Glutamatergic neuron (in vitro differentiated cells): ENCODE data around the gene ABTB2. TPM values are rescaled to one million over a fixed set of nuclear protein-coding genes. Genes with fewer than 3 reads are reported as not detected.

Experiments used
- DNase-seq: peaks from one replicate; pipeline ENCODE4 v3.0.0; 2022
- H3K27ac Mint-ChIP-seq: one replicate; pipeline ENCODE4 v1.8.0; 2020; ENCODE audit warnings: mild to moderate bottlenecking, mixed read lengths, inconsistent platforms; ENCODE audit not compliant: unreplicated experiment
- H3K27me3 Mint-ChIP-seq: one replicate; pipeline ENCODE4 v1.8.0; 2020; ENCODE audit warnings: mild to moderate bottlenecking, moderate library complexity, mixed read lengths, inconsistent platforms; ENCODE audit not compliant: unreplicated experiment
- H3K36me3 Mint-ChIP-seq: one replicate; pipeline ENCODE4 v1.8.0; 2020; ENCODE audit warnings: mild to moderate bottlenecking, mixed read lengths, inconsistent platforms; ENCODE audit not compliant: unreplicated experiment
- H3K4me1 Mint-ChIP-seq: one replicate; pipeline ENCODE4 v1.8.0; 2020; ENCODE audit warnings: mild to moderate bottlenecking, low read depth, mixed read lengths, inconsistent platforms; ENCODE audit not compliant: unreplicated experiment
- H3K4me3 Mint-ChIP-seq: one replicate; pipeline ENCODE4 v1.8.0; 2020; ENCODE audit warnings: mild to moderate bottlenecking, mixed read lengths, inconsistent platforms; ENCODE audit not compliant: unreplicated experiment
- H3K9me3 Mint-ChIP-seq: one replicate; pipeline ENCODE4 v1.8.0; 2020; ENCODE audit warnings: mild to moderate bottlenecking, moderate library complexity, mixed read lengths, inconsistent platforms; ENCODE audit not compliant: unreplicated experiment
- total RNA-seq: library from RNA; stranded (reverse); fragmentation: NEBNext Ultra II Directional; extraction: Animal tissue kit (Norgen Biotek cat#: 25700); gene quantifications from one replicate; pipeline ENCODE4 v1.2.1, GENCODE V29; 2021; ENCODE audit not compliant: unreplicated experiment
- TF ChIP-seq, protein P1 (sequence below): fragments of 200-600 bp; sonication (generic); IDR thresholded peaks from one replicate; pipeline ENCODE4 v1.5.0; 2021; ENCODE audit not compliant: partially characterized antibody, unreplicated experiment

ABTB2 gene
- total RNA-seq, 1 donor from 2014 or later = 9.3 TPM

DNA sequence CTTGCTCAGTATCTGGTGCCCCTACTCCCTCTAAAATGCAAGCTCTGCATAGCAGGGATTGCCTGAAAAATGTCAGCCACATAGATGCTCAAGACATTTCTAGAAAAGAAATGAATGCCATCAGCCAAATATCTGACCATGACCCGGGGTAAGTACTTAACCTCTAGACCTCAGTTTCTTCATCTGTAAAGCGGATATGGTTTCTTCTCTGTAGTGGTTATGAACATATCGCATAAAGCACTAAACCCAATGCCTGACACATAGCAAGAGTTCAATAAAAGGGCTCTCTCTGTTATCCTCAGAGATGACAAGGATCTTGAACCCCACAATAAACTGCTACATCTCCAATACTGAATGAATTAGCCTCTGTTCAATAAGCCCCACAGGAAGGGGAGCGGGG is 122.6 kb downstream of the ABTB2 start:
- no peaks in the 10 kb centered on the region for H3K27me3 Mint-ChIP-seq
- peaks cover 22% of the 10 kb centered on the region for H3K4me1 Mint-ChIP-seq
- peaks cover 1% of the 10 kb centered on the region for H3K9me3 Mint-ChIP-seq
- TF ChIP-seq, protein P1, sequence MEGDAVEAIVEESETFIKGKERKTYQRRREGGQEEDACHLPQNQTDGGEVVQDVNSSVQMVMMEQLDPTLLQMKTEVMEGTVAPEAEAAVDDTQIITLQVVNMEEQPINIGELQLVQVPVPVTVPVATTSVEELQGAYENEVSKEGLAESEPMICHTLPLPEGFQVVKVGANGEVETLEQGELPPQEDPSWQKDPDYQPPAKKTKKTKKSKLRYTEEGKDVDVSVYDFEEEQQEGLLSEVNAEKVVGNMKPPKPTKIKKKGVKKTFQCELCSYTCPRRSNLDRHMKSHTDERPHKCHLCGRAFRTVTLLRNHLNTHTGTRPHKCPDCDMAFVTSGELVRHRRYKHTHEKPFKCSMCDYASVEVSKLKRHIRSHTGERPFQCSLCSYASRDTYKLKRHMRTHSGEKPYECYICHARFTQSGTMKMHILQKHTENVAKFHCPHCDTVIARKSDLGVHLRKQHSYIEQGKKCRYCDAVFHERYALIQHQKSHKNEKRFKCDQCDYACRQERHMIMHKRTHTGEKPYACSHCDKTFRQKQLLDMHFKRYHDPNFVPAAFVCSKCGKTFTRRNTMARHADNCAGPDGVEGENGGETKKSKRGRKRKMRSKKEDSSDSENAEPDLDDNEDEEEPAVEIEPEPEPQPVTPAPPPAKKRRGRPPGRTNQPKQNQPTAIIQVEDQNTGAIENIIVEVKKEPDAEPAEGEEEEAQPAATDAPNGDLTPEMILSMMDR = no peak
- no peak overlapping the region for H3K27ac Mint-ChIP-seq
- no peak overlapping the region for H3K4me3 Mint-ChIP-seq
- no peaks in the 10 kb centered on the region for H3K36me3 Mint-ChIP-seq
- DNase-seq = no peak

DNA sequence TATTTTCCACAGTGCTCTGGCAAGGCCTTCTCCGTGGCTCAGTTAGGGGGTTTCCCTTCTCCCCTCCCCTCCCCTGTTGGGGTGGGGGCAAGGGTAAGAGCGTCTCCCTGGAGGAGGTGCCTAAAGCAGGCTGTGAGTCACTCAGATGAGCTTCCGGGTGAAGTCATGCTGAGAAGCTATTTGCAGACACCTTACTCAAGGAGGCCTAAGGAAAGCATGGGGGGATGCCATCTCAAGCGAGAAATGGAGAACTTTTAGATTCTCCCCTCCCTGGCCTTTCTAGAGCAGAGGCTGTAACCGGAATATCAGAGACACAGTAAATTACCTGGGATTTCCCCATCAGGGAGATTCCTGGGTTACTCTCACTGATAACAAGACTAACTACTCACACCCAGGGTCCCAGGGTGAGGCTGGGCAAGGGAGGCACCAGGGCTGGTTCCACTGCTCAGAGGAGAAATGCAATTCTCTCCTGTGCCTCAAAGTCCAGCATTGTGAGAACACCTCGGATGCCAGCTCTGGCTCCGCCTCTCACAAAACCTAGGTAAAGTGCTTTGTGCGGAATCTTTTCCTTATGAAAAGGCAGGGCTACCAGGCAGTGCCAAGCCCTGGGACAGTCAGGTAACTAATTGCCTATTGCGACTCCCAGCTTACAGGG is 123.6 kb downstream of the ABTB2 start:
- TF ChIP-seq, protein P1 = no peak
- Mint-ChIP-seq H3K27me3 (no peaks in the 10 kb centered on the region), H3K4me1 (peaks cover 17% of the 10 kb centered on the region), H3K27ac (no peak overlapping the region), H3K4me3 (no peak overlapping the region), H3K9me3 (peaks cover 1% of the 10 kb centered on the region), H3K36me3 (no peaks in the 10 kb centered on the region)
- DNase-seq = no peak

DNA sequence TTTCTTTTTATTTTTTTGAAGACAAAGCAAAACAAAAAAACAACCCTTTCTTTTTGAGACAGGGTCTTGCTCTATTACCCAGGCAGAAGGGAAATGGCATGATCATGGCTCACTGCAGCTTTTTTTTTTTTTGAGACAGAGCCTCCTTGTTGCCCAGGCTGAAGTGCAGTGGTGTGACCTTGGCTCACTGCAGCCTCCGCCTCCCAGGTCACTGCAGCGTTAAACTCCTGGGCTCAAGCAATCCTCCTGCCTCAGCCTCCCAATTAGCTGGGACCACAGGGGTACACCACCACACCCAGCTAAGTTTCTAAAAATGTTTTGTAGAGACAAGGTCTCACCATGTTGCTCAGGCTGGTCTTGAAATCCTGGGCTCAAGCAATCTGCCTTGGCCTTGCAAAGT is 124.6 kb downstream of the ABTB2 start:
- Mint-ChIP-seq H3K27ac (no peak overlapping the region), H3K9me3 (peaks cover 1% of the 10 kb centered on the region)

DNA sequence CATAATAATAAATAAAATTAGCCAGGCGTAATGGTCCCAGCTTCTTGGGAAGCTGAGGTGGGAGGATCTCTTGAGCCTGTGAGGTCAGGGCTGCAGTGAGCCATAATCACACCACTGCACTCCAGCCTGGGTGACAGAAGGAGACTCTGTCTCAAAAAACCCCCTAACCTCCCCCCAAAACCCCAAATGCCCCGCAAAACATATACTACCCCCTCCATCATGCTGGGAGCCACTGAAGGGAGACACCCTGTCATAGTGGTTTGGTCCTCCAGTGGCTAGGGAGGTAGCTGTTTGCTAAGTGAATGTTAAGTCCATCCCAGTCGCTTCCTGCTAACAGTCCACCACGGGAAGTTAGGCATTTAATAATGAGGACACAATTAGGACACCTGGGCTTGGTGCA is 125.0 kb downstream of the ABTB2 start:
- H3K9me3 Mint-ChIP-seq = peaks cover 1% of the 10 kb centered on the region
- DNase-seq = no peak
- no peak overlapping the region for H3K27ac Mint-ChIP-seq
- TF ChIP-seq, protein P1 = no peak
- H3K36me3 Mint-ChIP-seq = no peaks in the 10 kb centered on the region
- H3K4me1 Mint-ChIP-seq = peaks cover 17% of the 10 kb centered on the region
- H3K4me3 Mint-ChIP-seq = no peak overlapping the region
- H3K27me3 Mint-ChIP-seq = no peaks in the 10 kb centered on the region

More for the DNA sequence above, 124.6 kb downstream of the ABTB2 start:
- TF ChIP-seq, protein P1 = no peak
- no peak for DNase-seq
- Mint-ChIP-seq H3K36me3 (no peaks in the 10 kb centered on the region), H3K4me3 (no peak overlapping the region), H3K4me1 (peaks cover 17% of the 10 kb centered on the region), H3K27me3 (no peaks in the 10 kb centered on the region)

DNA sequence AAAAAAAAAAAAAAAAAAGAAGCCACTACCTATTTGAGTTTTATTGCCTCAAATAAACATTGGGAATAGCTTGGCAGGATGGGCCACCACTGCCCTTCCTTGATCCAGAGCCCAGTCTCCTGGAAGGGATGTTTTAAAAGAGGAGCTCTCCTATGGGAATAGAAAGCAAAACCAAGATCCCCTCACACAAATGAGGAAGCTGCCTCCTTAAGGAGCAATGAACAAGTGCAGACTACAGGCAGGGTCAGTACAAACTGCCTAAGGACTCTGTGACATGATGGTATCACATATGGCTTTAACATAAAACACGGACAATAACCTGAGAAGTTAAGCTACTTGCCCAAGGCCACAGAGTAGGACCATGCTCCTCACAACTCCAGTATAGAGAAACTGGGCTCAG is 131.6 kb downstream of the ABTB2 start:
- Mint-ChIP-seq H3K9me3 (no peaks in the 10 kb centered on the region), H3K27ac (no peak overlapping the region), H3K4me1 (peaks cover 9% of the 10 kb centered on the region), H3K4me3 (no peak overlapping the region), H3K27me3 (no peaks in the 10 kb centered on the region), H3K36me3 (no peaks in the 10 kb centered on the region)
- TF ChIP-seq, protein P1 = no peak
- DNase-seq = no peak
